Aorta (tissue), 5 donors: Measurements from ENCODE around the gene TBC1D8. TPM values are rescaled to one million over a fixed set of nuclear protein-coding genes. Genes with fewer than 3 reads are reported as not detected.

ENCODE experiments used
- ATAC-seq: fragments of 200-7000 bp; cut with Tn5 transposase; one replicate; pipeline ENCODE4 v1.9.1; 2022; ENCODE audit warnings: moderate library complexity; ENCODE audit not compliant: low FRiP score
- DNase-seq, 2 donors: peaks; one replicate each; pipeline ENCODE4 v3.0.0-alpha.2; 2020
- H3K27ac ChIP-seq, 2 donors: one replicate each; pipeline ENCODE4 v1.5.1; 2013; ENCODE audit warnings: low read length in 2 of 2, mild to moderate bottlenecking in 2 of 2, moderate library complexity in 2 of 2, control low read depth in 1 of 2, inconsistent platforms in 1 of 2, low read depth in 1 of 2
- H3K27me3 ChIP-seq, 2 donors: one replicate each; pipeline ENCODE4 v1.6.1; 2013; ENCODE audit warnings: control low read depth in 1 of 2, low read length in 1 of 2, mild to moderate bottlenecking in 1 of 2, moderate library complexity in 1 of 2; ENCODE audit not compliant: insufficient read depth in 2 of 2, control insufficient read depth in 1 of 2
- H3K36me3 ChIP-seq, 2 donors: one replicate each; pipeline ENCODE4 v1.6.1; 2013; ENCODE audit warnings: control low read depth in 1 of 2, low read length in 1 of 2, mild to moderate bottlenecking in 1 of 2; ENCODE audit not compliant: insufficient read depth in 2 of 2, control insufficient read depth in 1 of 2
- H3K4me1 ChIP-seq, 2 donors: one replicate each; pipeline ENCODE4 v1.6.1; 2013; ENCODE audit warnings: low read length in 2 of 2, control low read depth in 1 of 2, mild to moderate bottlenecking in 1 of 2, moderate library complexity in 1 of 2; ENCODE audit not compliant: insufficient read depth in 2 of 2, control insufficient read depth in 1 of 2
- H3K4me3 ChIP-seq, 2 donors: one replicate each; pipeline ENCODE4 v1.5.1; 2013; ENCODE audit warnings: low read length in 2 of 2, control low read depth in 1 of 2, mild to moderate bottlenecking in 1 of 2
- H3K9me3 ChIP-seq: one replicate; pipeline ENCODE4 v1.6.1; 2013; ENCODE audit warnings: mild to moderate bottlenecking, low read length; ENCODE audit not compliant: control insufficient read depth
- WGBS, 2 donors: extraction: QIAGEN DNeasy Blood & Tissue Kit; methylation state at CpG; one replicate each; pipeline ENCODE4 v1.1.7; 2013; 5-methylcytosine and 5-hydroxymethylcytosine counted together
- intact Hi-C, 2 donors: fragments of 100-400 bp; cut with DNase I; formaldehyde crosslinking; loops; one replicate each; pipeline versions ENCODE4 v1.14.2 to v1.15.0; 2022
- polyA plus RNA-seq, 2 donors: library from polyadenylated mRNA; stranded (reverse); fragments of 200-250 nt; gene quantifications; one replicate each; pipeline ENCODE4 v1.2.3, GENCODE V29; 2013
- total RNA-seq, 2 donors: library from RNA; stranded (reverse); fragmentation: NEBNext Ultra II Directional; extraction: Animal tissue kit (Norgen Biotek cat#: 25700); gene quantifications; one replicate each; pipeline ENCODE4 v1.2.1, GENCODE V29; 2021
- donor health status: healthy with polysubstance abuse.
- donor health status: Bipolar disorder and iron deficiency.
- donor health status: DM: no; HTN: no; CAD: no.
- donor health status: DM: no; HTN: no; CAD: no.
- donor health status: DM: yes; HTN: yes; CAD: no.

Gene TBC1D8
- total and polyA plus RNA-seq, 4 donors: 7.8 to 28.8 (median 23.4) TPM

- DNase-seq: no peak
- 93 to 94% methylated on average over 6 of the region's 6 CpGs for WGBS, 2 donors
- intact Hi-C loops: no loop called here
These were observed 6.1 kb upstream of the TBC1D8 start for GRCh38 chr2:101157272-101157671.

GRCh38 chr2:101153787-101154186 is 2.6 kb upstream of the TBC1D8 start:
- WGBS, 2 donors: 88 to 91% methylated on average over 7 of the region's 7 CpGs
- H3K4me1 ChIP-seq: peaks cover 0 to 4% of the 10 kb centered on the region in 2 donors
- H3K27ac ChIP-seq: no peak overlapping the region
- no peak for DNase-seq
- no peaks in the 10 kb centered on the region for H3K36me3 ChIP-seq
- no peaks in the 10 kb centered on the region for H3K27me3 ChIP-seq
- no peaks in the 10 kb centered on the region for H3K9me3 ChIP-seq
- no peak for ATAC-seq
- intact Hi-C loops: loop anchor here (1.0 to 5.0 kb wide), 4 partner anchors 54 to 141 kb away; no protein-coding TSS in a partner anchor
- no peak overlapping the region for H3K4me3 ChIP-seq

More at GRCh38 chr2:101157272-101157671, 6.1 kb upstream of the TBC1D8 start:
- no peaks in the 10 kb centered on the region for H3K9me3 ChIP-seq
- H3K4me1 ChIP-seq: peaks cover 0 to under 1% of the 10 kb centered on the region in 2 donors
- H3K36me3 ChIP-seq: no peaks in the 10 kb centered on the region
- H3K4me3 ChIP-seq: no peak overlapping the region
- no peaks in the 10 kb centered on the region for H3K27me3 ChIP-seq
- no peak overlapping the region for H3K27ac ChIP-seq
- ATAC-seq: no peak

GRCh38 chr2:101153077-101153707 is 2.0 kb upstream of the TBC1D8 start:
- no peaks in the 10 kb centered on the region for H3K27me3 ChIP-seq
- peaks cover 0 to 4% of the 10 kb centered on the region in 2 donors for H3K4me1 ChIP-seq
- no peak overlapping the region for H3K27ac ChIP-seq
- 90 to 91% methylated on average over 9 of the region's 9 CpGs for WGBS, 2 donors
- ATAC-seq: no peak
- H3K9me3 ChIP-seq: no peaks in the 10 kb centered on the region
- no peak overlapping the region for H3K4me3 ChIP-seq
- intact Hi-C loops: loop anchor here (1.0 to 5.0 kb wide), 4 partner anchors 54 to 141 kb away; no protein-coding TSS in a partner anchor
- DNase-seq: no peak
- H3K36me3 ChIP-seq: no peaks in the 10 kb centered on the region

- Histone ChIP-seq H3K9me3 (no peaks in the 10 kb centered on the region), H3K4me3 (peak overlapping the region; percentile 61 to 90), H3K27me3 (no peaks in the 10 kb centered on the region), H3K4me1 (peaks cover 0 to 4% of the 10 kb centered on the region in 2 donors), H3K36me3 (no peaks in the 10 kb centered on the region), H3K27ac (peak overlapping the region in 1 of 2 donors; percentile 78)
- ATAC-seq: peak; percentile 71
- intact Hi-C loops: loop anchor here (1.0 to 5.0 kb wide), 5 partner anchors 55 to 140 kb away; no protein-coding TSS in a partner anchor
- 10 to 16% methylated on average over 21 of the region's 21 CpGs for WGBS, 2 donors
- peak; percentile 57 to 78 for DNase-seq
These were observed 1.3 kb upstream of the TBC1D8 start for GRCh38 chr2:101152272-101153076.

- peaks cover 0 to 4% of the 10 kb centered on the region in 2 donors for H3K4me1 ChIP-seq
- WGBS, 2 donors: 1% methylated on average over 14 of the region's 14 CpGs
- intact Hi-C loops: loop anchor here (1.0 to 5.0 kb wide), 4 partner anchors 55 to 140 kb away; no protein-coding TSS in a partner anchor
- no peaks in the 10 kb centered on the region for H3K9me3 ChIP-seq
- H3K27ac ChIP-seq: peak overlapping the region in 1 of 2 donors; percentile 78
- H3K27me3 ChIP-seq: no peaks in the 10 kb centered on the region
- peak overlapping the region; percentile 61 to 90 for H3K4me3 ChIP-seq
- H3K36me3 ChIP-seq: no peaks in the 10 kb centered on the region
- DNase-seq (no peak), ATAC-seq (peak; percentile 20)
These were observed 683 bp upstream of the TBC1D8 start for GRCh38 chr2:101151859-101152271.

GRCh38 chr2:101150306-101151145 is 656 bp downstream of the TBC1D8 start:
- H3K9me3 ChIP-seq: no peaks in the 10 kb centered on the region
- peaks cover 0 to 4% of the 10 kb centered on the region in 2 donors for H3K4me1 ChIP-seq
- H3K4me3 ChIP-seq: peak overlapping the region; percentile 62 to 73
- intact Hi-C loops: loop anchor here (5.0 kb wide), 3 partner anchors 57 to 138 kb away; no protein-coding TSS in a partner anchor
- peak overlapping the region in 1 of 2 donors; percentile 85 for H3K27ac ChIP-seq
- peak; percentile 59 to 81 for DNase-seq
- H3K36me3 ChIP-seq: no peaks in the 10 kb centered on the region
- peak; percentile 3 for ATAC-seq
- 6% methylated on average over 61 to 76 of the region's 76 CpGs for WGBS, 2 donors
- H3K27me3 ChIP-seq: no peaks in the 10 kb centered on the region

GRCh38 chr2:101149241-101150192 is 1.7 kb downstream of the TBC1D8 start:
- 94 to 95% methylated on average over 21 of the region's 21 CpGs for WGBS, 2 donors
- Histone ChIP-seq H3K36me3 (no peaks in the 10 kb centered on the region), H3K27ac (no peak overlapping the region), H3K9me3 (no peaks in the 10 kb centered on the region), H3K4me3 (peak overlapping the region in 1 of 2 donors; percentile 62), H3K4me1 (peaks cover 0 to 4% of the 10 kb centered on the region in 2 donors), H3K27me3 (no peaks in the 10 kb centered on the region)
- ATAC-seq (no peak), DNase-seq (no peak)
- intact Hi-C loops: loop anchor here (5.0 kb wide), 3 partner anchors 58 to 137 kb away; no protein-coding TSS in a partner anchor
